Effector memory CD4-positive, alpha-beta T cell (primary cell): ENCODE data around the gene RRBP1.
A peak's percentile ranks its signal among the peaks of the same experiment; 100 is the strongest.

Experiments used
- DNase-seq, 3 donors: peaks; one replicate each; pipeline ENCODE4 v3.0.0-alpha.2; 2020
- H3K27ac ChIP-seq: 2 replicates; pipeline ENCODE4 v1.7.0; 2013; ENCODE audit warnings: mild to moderate bottlenecking, low read length, moderate library complexity; ENCODE audit not compliant: insufficient read depth, poor library complexity, severe bottlenecking
- H3K27me3 ChIP-seq: replicated peaks from 2 replicates; pipeline ENCODE4 v1.7.0; 2013; ENCODE audit warnings: mild to moderate bottlenecking, low read length; ENCODE audit not compliant: insufficient read depth, control insufficient read depth, poor library complexity, severe bottlenecking
- H3K36me3 ChIP-seq: 2 replicates; pipeline ENCODE4 v1.7.0; 2013; ENCODE audit warnings: mild to moderate bottlenecking, low read length, moderate library complexity; ENCODE audit not compliant: control insufficient read depth, insufficient read depth
- H3K4me1 ChIP-seq: 2 replicates; pipeline ENCODE4 v1.7.0; 2013; ENCODE audit warnings: low read length, mild to moderate bottlenecking; ENCODE audit not compliant: control insufficient read depth, insufficient read depth, poor library complexity, severe bottlenecking
- H3K4me3 ChIP-seq: 2 replicates; pipeline ENCODE4 v1.7.0; 2013; ENCODE audit warnings: low read length, low read depth, mild to moderate bottlenecking; ENCODE audit not compliant: insufficient read depth, poor library complexity, severe bottlenecking
- H3K9me3 ChIP-seq: 2 replicates; pipeline ENCODE4 v1.7.0; 2013; ENCODE audit warnings: mild to moderate bottlenecking, low read length, moderate library complexity; ENCODE audit not compliant: control insufficient read depth

RRBP1 gene

DNA sequence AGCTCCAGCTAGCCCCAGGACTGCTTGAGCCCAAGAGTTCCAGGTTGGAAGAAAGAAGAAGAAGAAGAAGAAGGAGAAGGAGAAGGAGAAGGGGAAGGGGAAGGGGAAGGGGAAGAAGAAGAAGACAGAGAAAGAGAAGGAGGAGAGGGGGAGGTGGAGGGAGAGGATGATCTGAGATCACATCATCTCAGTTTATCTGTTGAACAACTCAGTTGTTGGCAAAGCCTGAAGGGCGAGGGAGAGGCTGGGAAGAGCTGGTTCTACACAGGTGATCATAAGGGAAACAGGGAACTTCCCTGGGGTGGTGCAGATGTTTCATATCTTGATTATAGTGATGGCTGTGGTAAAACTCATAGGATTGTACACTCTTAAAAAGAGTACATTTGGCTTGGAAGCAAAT lies 3.1 kb upstream of the RRBP1 start:
- no peak for DNase-seq
- H3K4me1 ChIP-seq: peaks cover 11% of the 10 kb centered on the region
- H3K27me3 ChIP-seq: peaks cover 5% of the 10 kb centered on the region
- H3K27ac ChIP-seq: no peak overlapping the region
- no peaks in the 10 kb centered on the region for H3K36me3 ChIP-seq
- no peak overlapping the region for H3K4me3 ChIP-seq
- peaks cover 4% of the 10 kb centered on the region for H3K9me3 ChIP-seq

- Histone ChIP-seq H3K36me3 (no peaks in the 10 kb centered on the region), H3K27me3 (peaks cover 5% of the 10 kb centered on the region), H3K9me3 (peaks cover 4% of the 10 kb centered on the region), H3K27ac (no peak overlapping the region), H3K4me1 (peaks cover 12% of the 10 kb centered on the region), H3K4me3 (no peak overlapping the region)
- DNase-seq: no peak
Measured at GRCh38 chr20:17684077-17684888, 2.2 kb upstream of the RRBP1 start.

DNA sequence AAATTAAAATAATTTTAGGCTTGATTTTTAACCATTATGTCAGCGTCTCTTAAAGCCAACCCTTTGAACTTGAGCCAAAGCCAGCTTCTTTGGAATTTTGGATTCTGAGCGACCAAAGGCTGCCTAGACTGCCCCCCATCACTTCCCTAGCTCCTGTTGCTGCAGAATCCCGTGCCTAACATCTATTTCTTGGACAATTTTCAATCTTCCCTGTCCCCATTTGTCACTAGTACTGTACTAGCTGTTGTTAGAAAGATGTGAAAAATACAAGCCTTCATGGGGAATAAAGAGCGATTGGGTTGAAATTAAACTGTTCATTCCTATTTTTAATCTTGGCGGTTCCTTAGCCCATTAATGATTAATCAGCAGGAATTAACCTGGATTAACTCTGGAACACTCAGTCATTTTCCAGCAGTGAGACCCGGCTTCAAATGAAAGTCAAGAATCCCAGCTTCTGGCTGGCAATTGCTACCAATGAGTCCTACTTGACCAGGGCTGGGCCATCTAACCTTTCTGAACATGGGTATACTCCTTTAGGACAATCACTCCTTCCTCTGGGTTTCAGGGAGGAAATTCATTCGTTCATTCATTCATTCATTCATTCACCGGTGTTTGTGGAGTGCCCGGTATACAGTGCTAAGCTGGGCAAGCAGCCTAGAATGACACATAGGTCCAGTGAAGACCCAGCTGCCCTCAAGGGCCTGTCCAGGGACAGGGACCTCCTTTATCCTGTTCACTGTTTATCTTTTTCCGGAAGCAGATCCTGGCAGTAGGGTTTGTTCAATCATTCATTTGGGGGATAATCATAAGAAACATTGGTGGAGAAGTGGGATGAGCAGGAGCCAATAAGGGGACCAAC lies 1.4 kb upstream of the RRBP1 start:
- Histone ChIP-seq H3K27me3 (peaks cover 5% of the 10 kb centered on the region), H3K27ac (no peak overlapping the region), H3K4me3 (peak overlapping the region; percentile 77), H3K36me3 (no peaks in the 10 kb centered on the region), H3K9me3 (peaks cover 4% of the 10 kb centered on the region), H3K4me1 (peaks cover 12% of the 10 kb centered on the region)
- DNase-seq: no peak

DNA sequence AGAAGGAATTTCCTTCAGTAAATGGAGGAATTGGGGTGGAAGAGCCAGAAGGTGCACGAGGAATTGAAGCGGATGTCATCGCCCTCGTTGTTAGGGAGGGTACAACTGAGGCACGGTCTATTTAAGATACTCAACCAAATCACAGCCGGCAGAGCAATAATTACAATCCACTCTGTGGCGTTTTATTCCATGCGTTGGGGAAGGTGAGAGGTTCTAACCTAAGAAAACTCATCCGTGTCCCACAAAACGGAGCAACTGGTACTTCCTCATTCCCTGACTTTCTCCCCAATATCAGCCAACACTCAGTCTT lies 802 bp upstream of the RRBP1 start:
- Histone ChIP-seq H3K36me3 (no peaks in the 10 kb centered on the region), H3K27ac (peak overlapping the region; percentile 68), H3K4me1 (peaks cover 12% of the 10 kb centered on the region), H3K4me3 (peak overlapping the region; percentile 77), H3K9me3 (peaks cover 4% of the 10 kb centered on the region), H3K27me3 (peaks cover 5% of the 10 kb centered on the region)
- DNase-seq: no peak

- Histone ChIP-seq H3K27ac (peak overlapping the region; percentile 34), H3K9me3 (peaks cover 2% of the 10 kb centered on the region), H3K4me1 (peaks cover 12% of the 10 kb centered on the region), H3K27me3 (no peaks in the 10 kb centered on the region), H3K36me3 (no peaks in the 10 kb centered on the region), H3K4me3 (peak overlapping the region; percentile 77)
- DNase-seq: no peak
Measured at GRCh38 chr20:17681726-17682102, 328 bp downstream of the RRBP1 start.

- H3K4me3 ChIP-seq: peak overlapping the region; percentile 68
- DNase-seq: peak; percentile 59 to 70 (median 61)
- peaks cover 12% of the 10 kb centered on the region for H3K4me1 ChIP-seq
- no peaks in the 10 kb centered on the region for H3K9me3 ChIP-seq
- no peak overlapping the region for H3K27ac ChIP-seq
- no peaks in the 10 kb centered on the region for H3K36me3 ChIP-seq
- H3K27me3 ChIP-seq: no peaks in the 10 kb centered on the region
Measured at GRCh38 chr20:17680836-17681725, 961 bp downstream of the RRBP1 start.

- Histone ChIP-seq H3K9me3 (no peaks in the 10 kb centered on the region), H3K4me1 (peaks cover 12% of the 10 kb centered on the region), H3K27me3 (no peaks in the 10 kb centered on the region), H3K4me3 (peak overlapping the region; percentile 34), H3K27ac (peak overlapping the region; percentile 4), H3K36me3 (no peaks in the 10 kb centered on the region)
- no peak for DNase-seq
Measured at GRCh38 chr20:17679941-17680835, 1.9 kb downstream of the RRBP1 start.

- no peak for DNase-seq
- Histone ChIP-seq H3K4me3 (no peak overlapping the region), H3K9me3 (no peaks in the 10 kb centered on the region), H3K4me1 (peaks cover 12% of the 10 kb centered on the region), H3K27me3 (no peaks in the 10 kb centered on the region), H3K27ac (no peak overlapping the region), H3K36me3 (no peaks in the 10 kb centered on the region)
Measured at GRCh38 chr20:17678886-17679285, 3.2 kb downstream of the RRBP1 start.

DNA sequence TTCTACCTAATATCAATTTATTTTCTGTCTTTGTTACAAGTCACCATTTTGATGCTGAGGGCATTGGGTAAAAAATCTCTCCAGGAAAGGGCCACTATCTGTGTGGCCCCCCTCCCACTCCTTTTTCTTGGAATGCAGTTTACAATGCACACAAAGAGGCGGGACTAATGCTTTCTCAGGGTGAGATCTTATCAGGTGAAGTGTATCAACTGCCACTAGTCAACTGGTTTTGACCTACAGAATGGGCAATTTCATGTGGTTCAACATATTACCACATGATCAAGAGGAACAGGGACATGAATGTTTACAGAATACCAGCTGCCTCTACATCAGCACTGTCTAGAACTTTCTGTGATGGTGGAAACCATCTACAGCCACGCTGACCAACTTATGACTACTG lies 3.7 kb downstream of the RRBP1 start:
- H3K36me3 ChIP-seq: no peaks in the 10 kb centered on the region
- DNase-seq: no peak
- H3K4me1 ChIP-seq: peaks cover 12% of the 10 kb centered on the region
- no peak overlapping the region for H3K27ac ChIP-seq
- no peak overlapping the region for H3K4me3 ChIP-seq
- H3K9me3 ChIP-seq: no peaks in the 10 kb centered on the region
- no peaks in the 10 kb centered on the region for H3K27me3 ChIP-seq
